Transverse colon (tissue), 4 donors: Measurements from ENCODE around the gene CDSN. TPM values are rescaled to one million over a fixed set of nuclear protein-coding genes. Genes with fewer than 3 reads are reported as not detected.
A peak's percentile ranks its signal among the peaks of the same experiment; 100 is the strongest.

Experiments used
- DNase-seq: peaks from one replicate; pipeline ENCODE4 v3.0.0-alpha.2; 2019
- H3K27ac ChIP-seq, 4 donors: fragments of 200-600 bp; sonication (generic); 2 replicates each; pipeline ENCODE4 v1.5.1; 2016 to 2018; ENCODE audit warnings: inconsistent platforms in 4 of 4
- H3K27me3 ChIP-seq: fragments of 200-600 bp; sonication (generic); 2 replicates; pipeline ENCODE4 v1.5.1; 2017; ENCODE audit warnings: inconsistent platforms
- H3K36me3 ChIP-seq, 4 donors: fragments of 200-600 bp; sonication (generic); 2 replicates each; pipeline ENCODE4 v1.5.1; 2017 to 2019; ENCODE audit warnings: inconsistent platforms in 4 of 4
- H3K4me1 ChIP-seq, 4 donors: fragments of 200-600 bp; sonication (generic); 2 replicates each; pipeline ENCODE4 v1.5.1; 2017 to 2020; ENCODE audit warnings: inconsistent platforms in 4 of 4
- H3K4me3 ChIP-seq, 4 donors: fragments of 200-600 bp; sonication (generic); 1 replicate in 1 of 4; 2 replicates in 3 of 4; pipeline versions ENCODE4 v1.5.1 to v1.6.1; 2017 to 2019; ENCODE audit warnings: inconsistent platforms in 4 of 4
- H3K9me3 ChIP-seq, 2 donors: fragments of 200-600 bp; sonication (generic); 2 replicates each; pipeline ENCODE4 v1.5.1; 2017 to 2019; ENCODE audit warnings: inconsistent platforms in 2 of 2
- CTCF ChIP-seq, 5 experiments: fragments of 200-600 bp in 3 of 5; fragments of 450-650 bp in 2 of 5; sonication (generic) in 3 of 5; IDR thresholded peaks; 1 replicate in 2 of 5; 2 replicates in 3 of 5; pipeline ENCODE4 v1.5.1; 2016 to 2017; ENCODE audit warnings: antibody characterized with exemption in 5 of 5, inconsistent platforms in 3 of 5, mild to moderate bottlenecking in 2 of 5, moderate library complexity in 1 of 5
- EP300 ChIP-seq: sonication (generic); formaldehyde crosslinking; IDR thresholded peaks from one replicate; pipeline ENCODE4 v1.6.1; 2017; ENCODE audit warnings: antibody characterized with exemption, low read depth
- POLR2A ChIP-seq: fragments of 450-650 bp; IDR thresholded peaks from one replicate; pipeline ENCODE4 v1.6.1; 2016; ENCODE audit warnings: antibody characterized with exemption, mild to moderate bottlenecking, moderate library complexity
- POLR2AphosphoS5 ChIP-seq, 3 donors: sonication (generic); formaldehyde crosslinking; IDR thresholded peaks; one replicate each; pipeline ENCODE4 v1.6.1; 2016; ENCODE audit warnings: antibody characterized with exemption in 3 of 3
- WGBS, 2 donors: methylation state at CpG; one replicate each; pipeline ENCODE4 v1.1.5; 2018; ENCODE audit warnings: low coverage in 1 of 2; 5-methylcytosine and 5-hydroxymethylcytosine counted together
- in situ Hi-C, 4 donors: fragments of 200-750 bp; cut with MboI; loops; one replicate each; pipeline versions ENCODE4 v1.15.0 to v1.15.1; 2017; ENCODE audit warnings: low sequenced_read_pairs in 3 of 4, low pct_ligation_motif_present in 1 of 4, low pct_unique_long_range_greater_than_20kb in 1 of 4
- intact Hi-C: fragments of 100-400 bp; cut with DNase I; formaldehyde crosslinking; loops from one replicate; pipeline ENCODE4 v1.15.1; 2023; ENCODE audit warnings: low total_unique reads
- total RNA-seq, 4 donors: library from RNA; depleted of rRNA; stranded (reverse); fragments of >200 nt; gene quantifications; one replicate each; pipeline ENCODE4 v1.1.0, GENCODE V29; 2016

CDSN gene
- total RNA-seq, 4 donors from 2014 or later = not detected

- peak; percentile 99 for DNase-seq
- no peaks in the 10 kb centered on the region for H3K27me3 ChIP-seq
- 0% methylated on average over 54 of the region's 65 CpGs; no CpG with 5 or more reads in 1 of the 2 donors for WGBS, 2 donors
- TF ChIP-seq CTCF (IDR thresholded peaks at IDR 0.05) (no peak), POLR2A (peak; percentile 14), POLR2AphosphoS5 (IDR thresholded peaks at IDR 0.05) (peak; percentile 32 to 53 (median 41))
- H3K4me1 ChIP-seq = peaks cover 11 to 20% (median 19%) of the 10 kb centered on the region in 4 donors
- no peaks in the 10 kb centered on the region for H3K36me3 ChIP-seq
- in situ Hi-C loops = no loop called here
- no peaks in the 10 kb centered on the region for H3K9me3 ChIP-seq
- H3K27ac ChIP-seq = peak within 1 kb of the TSS; percentile 80 to 90 (median 86)
- intact Hi-C loops = no loop called here
- H3K4me3 ChIP-seq = peak within 1 kb of the TSS; percentile 56 to 71 (median 63)
These were observed 38.1 kb upstream of the CDSN start, which contains the start of gene TCF19 for GRCh38 chr6:31158140-31158862. TCF19 (plus strand) TSS chr6:31158589; CDS start chr6:31159470, 881 bp downstream.

GRCh38 chr6:31157513-31158139 lies 37.4 kb upstream of the CDSN start, which contains the start of gene CCHCR1:
CCHCR1 (minus strand) TSS chr6:31157802; CDS start chr6:31157600, 202 bp downstream.
- Histone ChIP-seq H3K27ac (peak within 1 kb of the TSS; percentile 80 to 90 (median 86)), H3K27me3 (no peaks in the 10 kb centered on the region), H3K36me3 (no peaks in the 10 kb centered on the region), H3K4me1 (peaks cover 11 to 20% (median 19%) of the 10 kb centered on the region in 4 donors), H3K9me3 (no peaks in the 10 kb centered on the region), H3K4me3 (peak within 1 kb of the TSS; percentile 56 to 71 (median 63))
- TF ChIP-seq POLR2AphosphoS5 (IDR thresholded peaks at IDR 0.05) (no peak), POLR2A (no peak), CTCF (IDR thresholded peaks at IDR 0.05) (no peak), EP300 (no peak)
- intact Hi-C loops (no loop called here), in situ Hi-C loops (no loop called here)
- no peak for DNase-seq
- 0 to 8% methylated on average over 6 to 14 of the region's 14 CpGs for WGBS, 2 donors

GRCh38 chr6:31156641-31157040 lies 36.4 kb upstream of the CDSN start:
- TF ChIP-seq EP300 (no peak), CTCF (IDR thresholded peaks at IDR 0.05) (no peak), POLR2A (no peak), POLR2AphosphoS5 (IDR thresholded peaks at IDR 0.05) (no peak)
- intact Hi-C loops = no loop called here
- no peaks in the 10 kb centered on the region for H3K9me3 ChIP-seq
- no peak overlapping the region for H3K27ac ChIP-seq
- no peak for DNase-seq
- 90 to 93% methylated on average over 5 to 7 of the region's 7 CpGs for WGBS, 2 donors
- H3K4me3 ChIP-seq = no peak overlapping the region
- in situ Hi-C loops = no loop called here
- H3K4me1 ChIP-seq = peaks cover 11 to 20% (median 19%) of the 10 kb centered on the region in 4 donors
- no peaks in the 10 kb centered on the region for H3K27me3 ChIP-seq
- H3K36me3 ChIP-seq = no peaks in the 10 kb centered on the region

GRCh38 chr6:31154436-31154835 lies 34.2 kb upstream of the CDSN start:
- TF ChIP-seq POLR2A (no peak), CTCF (IDR thresholded peaks at IDR 0.05) (no peak), EP300 (no peak), POLR2AphosphoS5 (IDR thresholded peaks at IDR 0.05) (no peak)
- no peak overlapping the region for H3K27ac ChIP-seq
- no peaks in the 10 kb centered on the region for H3K27me3 ChIP-seq
- intact Hi-C loops (no loop called here), in situ Hi-C loops (no loop called here)
- 94 to 96% methylated on average over 3 to 15 of the region's 15 CpGs for WGBS, 2 donors
- H3K36me3 ChIP-seq = no peaks in the 10 kb centered on the region
- no peaks in the 10 kb centered on the region for H3K9me3 ChIP-seq
- peaks cover 7 to 15% (median 14%) of the 10 kb centered on the region in 4 donors for H3K4me1 ChIP-seq
- no peak overlapping the region for H3K4me3 ChIP-seq
- no peak for DNase-seq
